Colonic mucosa (tissue), 4 donors: ENCODE data around the gene ATP13A3. TPM values are rescaled to one million over a fixed set of nuclear protein-coding genes. Genes with fewer than 3 reads are reported as not detected.

Experiments used
- DNase-seq: peaks from one replicate; pipeline ENCODE4 v3.0.0-alpha.2; 2020
- H3K27ac ChIP-seq: fragments of 200-600 bp; one replicate; pipeline ENCODE4 v1.8.0; 2021
- H3K27me3 ChIP-seq: fragments of 200-600 bp; one replicate; pipeline ENCODE4 v1.8.0; 2021
- H3K36me3 ChIP-seq: fragments of 200-600 bp; one replicate; pipeline ENCODE4 v1.8.0; 2021
- H3K4me1 ChIP-seq: fragments of 200-600 bp; one replicate; pipeline ENCODE4 v1.8.0; 2021; ENCODE audit warnings: mild to moderate bottlenecking
- H3K4me3 ChIP-seq: fragments of 200-600 bp; one replicate; pipeline ENCODE4 v1.8.0; 2021
- H3K9ac ChIP-seq, 2 donors: one replicate each; pipeline ENCODE4 v1.7.0; 2013; ENCODE audit warnings: control low read depth in 2 of 2, low read depth in 2 of 2, low read length in 2 of 2
- H3K9me3 ChIP-seq: fragments of 200-600 bp; one replicate; pipeline ENCODE4 v1.8.0; 2021
- CTCF ChIP-seq: fragments of 200-600 bp; IDR thresholded peaks from one replicate; pipeline ENCODE4 v1.8.0; 2022; ENCODE audit warnings: antibody characterized with exemption, mild to moderate bottlenecking
- intact Hi-C: fragments of 100-400 bp; cut with DNase I; formaldehyde crosslinking; loops from one replicate; pipeline ENCODE4 v1.14.1; 2022
- total RNA-seq, 2 donors: library from RNA; stranded (reverse); fragmentation: NEBNext Ultra II Directional in 1 of 2; extraction: Animal tissue kit (Norgen Biotek cat#: 25700) in 1 of 2; gene quantifications; one replicate each; pipeline ENCODE4 v1.2.1, GENCODE V29; 2021
- donor health status: healthy.
- donor health status: DM: no; HTN: no; CAD: no.
- donor health status: DM: no; HTN: no; CAD: no.

ATP13A3 gene
- total RNA-seq, 2 donors from 2014 or later = 86.0 to 89.8 TPM

GRCh38 chr3:194514626-194515025 is 27.8 kb upstream of the ATP13A3 start:
- no peak for TF ChIP-seq CTCF
- no peak overlapping the region for H3K27ac ChIP-seq
- H3K9ac ChIP-seq = no peak overlapping the region
- H3K9me3 ChIP-seq = no peaks in the 10 kb centered on the region
- no peaks in the 10 kb centered on the region for H3K27me3 ChIP-seq
- H3K4me1 ChIP-seq = no peaks in the 10 kb centered on the region
- DNase-seq = no peak
- no peak overlapping the region for H3K4me3 ChIP-seq
- intact Hi-C loops = no loop called here
- H3K36me3 ChIP-seq = no peaks in the 10 kb centered on the region

- no peak for DNase-seq
- Histone ChIP-seq H3K9ac (no peak overlapping the region), H3K4me1 (no peaks in the 10 kb centered on the region), H3K4me3 (no peak overlapping the region), H3K27me3 (no peaks in the 10 kb centered on the region), H3K27ac (no peak overlapping the region), H3K36me3 (no peaks in the 10 kb centered on the region), H3K9me3 (no peaks in the 10 kb centered on the region)
- TF ChIP-seq CTCF = no peak
- intact Hi-C loops = no loop called here
Measured at GRCh38 chr3:194512895-194513601, 26.2 kb upstream of the ATP13A3 start.

GRCh38 chr3:194508491-194509453 is 22.0 kb upstream of the ATP13A3 start:
- DNase-seq = no peak
- no peaks in the 10 kb centered on the region for H3K27me3 ChIP-seq
- intact Hi-C loops = no loop called here
- H3K27ac ChIP-seq = no peak overlapping the region
- no peak overlapping the region for H3K9ac ChIP-seq
- no peaks in the 10 kb centered on the region for H3K4me1 ChIP-seq
- no peak for TF ChIP-seq CTCF
- no peaks in the 10 kb centered on the region for H3K9me3 ChIP-seq
- H3K4me3 ChIP-seq = no peak overlapping the region
- H3K36me3 ChIP-seq = no peaks in the 10 kb centered on the region

GRCh38 chr3:194507571-194507970 is 20.8 kb upstream of the ATP13A3 start:
- Histone ChIP-seq H3K4me3 (no peak overlapping the region), H3K9me3 (no peaks in the 10 kb centered on the region), H3K27ac (no peak overlapping the region), H3K27me3 (no peaks in the 10 kb centered on the region), H3K4me1 (no peaks in the 10 kb centered on the region), H3K9ac (no peak overlapping the region), H3K36me3 (no peaks in the 10 kb centered on the region)
- no peak for DNase-seq
- TF ChIP-seq CTCF = no peak
- intact Hi-C loops = no loop called here

GRCh38 chr3:194505791-194506415 is 19.1 kb upstream of the ATP13A3 start:
- no peak for TF ChIP-seq CTCF
- intact Hi-C loops = no loop called here
- H3K36me3 ChIP-seq = no peaks in the 10 kb centered on the region
- H3K9ac ChIP-seq = no peak overlapping the region
- no peak overlapping the region for H3K27ac ChIP-seq
- no peak for DNase-seq
- H3K27me3 ChIP-seq = no peaks in the 10 kb centered on the region
- H3K4me3 ChIP-seq = no peak overlapping the region
- no peaks in the 10 kb centered on the region for H3K9me3 ChIP-seq
- H3K4me1 ChIP-seq = no peaks in the 10 kb centered on the region
